ENCODE measurements around the gene PPFIBP1.
"Not testable (repeated sequence)": the region's sequence is repeated elsewhere in the genome, so short reads cannot be mapped to it uniquely, and the experiment has no call there.

PPFIBP1 gene

GRCh38 chr12:27710592-27711316, 186.7 kb downstream of the PPFIBP1 start, which contains the start of gene MRPS35:
TSS of gene MRPS35 (plus strand) at chr12:27710832. CDS start at chr12:27710844, 12 bp downstream.
- DNase-seq (ENCODE audit: low spot score): peak; percentile 69

- DNase-seq (ENCODE audit: low spot score): no peak
Observed at GRCh38 chr12:27711317-27711682, 187.3 kb downstream of the PPFIBP1 start.

DNA sequence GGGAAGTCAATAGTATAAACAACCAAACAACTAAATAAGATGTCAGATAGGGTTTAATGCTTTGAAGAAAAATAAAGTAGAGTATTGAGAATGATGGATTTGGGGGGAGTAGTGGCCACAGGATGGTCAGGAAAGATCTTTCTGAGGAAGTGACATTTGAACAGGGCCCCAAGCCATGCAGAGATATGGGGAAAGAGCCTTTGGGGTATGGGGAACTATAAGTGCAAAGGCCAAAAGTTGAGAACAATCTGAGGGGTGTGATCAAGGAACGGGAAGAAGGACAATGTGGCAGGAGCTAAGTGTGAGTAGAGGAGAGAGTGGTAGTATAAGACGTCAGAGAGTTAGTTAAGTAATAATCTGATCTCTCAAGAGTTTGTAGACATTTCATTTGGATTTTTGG, 188.0 kb downstream of the PPFIBP1 start:
- DNase-seq (ENCODE audit: low spot score): no peak

GRCh38 chr12:27723212-27723611, 199.2 kb downstream of the PPFIBP1 start:
- no peak for DNase-seq (ENCODE audit: low spot score)

DNA sequence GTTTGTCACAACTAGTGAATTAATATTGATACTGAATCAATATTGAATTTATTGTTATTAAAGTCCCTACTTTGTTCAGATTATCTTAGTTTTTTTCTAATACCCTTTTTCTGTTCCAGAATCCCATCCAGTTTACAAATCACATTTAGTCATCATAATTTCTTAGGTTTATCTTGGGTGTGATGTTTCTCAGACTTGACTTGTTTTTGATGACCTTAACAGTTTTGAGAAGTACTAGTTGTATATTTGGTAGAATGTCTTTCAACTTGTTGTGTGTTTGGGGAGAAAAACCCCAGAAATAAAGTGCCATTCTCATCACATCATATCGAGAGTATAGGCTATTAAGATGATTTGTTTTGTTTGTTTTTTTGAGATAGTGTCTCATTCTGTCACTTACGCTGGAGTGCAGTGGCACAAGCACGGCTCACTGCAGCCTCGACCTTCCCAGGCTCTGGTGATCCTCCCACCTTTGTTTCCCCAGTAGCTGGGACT, 206.1 kb downstream of the PPFIBP1 start:
- DNase-seq (ENCODE audit: low spot score): no peak

GRCh38 chr12:27732281-27732680, 208.3 kb downstream of the PPFIBP1 start:
- no peak for DNase-seq (ENCODE audit: low spot score)

- peak; percentile 37 for DNase-seq (ENCODE audit: low spot score)
Observed at GRCh38 chr12:27733052-27733656, 209.1 kb downstream of the PPFIBP1 start.

GRCh38 chr12:27733791-27734190, 209.8 kb downstream of the PPFIBP1 start:
- DNase-seq (ENCODE audit: low spot score): no peak

DNA sequence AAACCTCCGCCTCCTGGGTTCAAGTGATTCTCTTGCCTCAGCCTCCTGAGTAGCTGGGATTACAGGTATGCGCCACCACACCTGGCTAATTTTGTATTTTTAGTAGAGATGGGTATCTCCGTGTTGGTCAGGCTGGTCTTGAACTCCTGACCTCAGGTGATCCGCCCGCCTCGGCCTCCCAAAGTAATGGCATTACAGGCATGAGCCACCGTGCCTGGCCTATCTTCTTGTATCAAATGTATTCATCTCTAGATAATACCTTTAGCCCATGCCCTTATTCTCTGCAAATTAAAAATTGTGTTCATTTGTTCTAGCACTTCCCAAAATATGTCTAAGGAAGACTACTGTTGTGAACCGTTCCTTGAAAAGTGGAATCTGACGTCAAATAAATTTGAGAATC, 210.3 kb downstream of the PPFIBP1 start:
- DNase-seq (ENCODE audit: low spot score): not testable (repeated sequence)

GRCh38 chr12:27743601-27744000, 219.6 kb downstream of the PPFIBP1 start:
- DNase-seq (ENCODE audit: low spot score): no peak

Measured in hematopoietic multipotent progenitor cell treated with erythropoietin and hydrocortisone succinate and interleukin-3 and kit ligand, for 15 days (in vitro differentiated cells).